IPS-18a (cell line): ENCODE data around the gene PRKG1.

ENCODE experiments used
- H3K27ac ChIP-seq: one replicate; pipeline ENCODE4 v1.5.1; 2013; ENCODE audit warnings: low read length
- H3K27me3 ChIP-seq: one replicate; pipeline ENCODE4 v1.6.1; 2013; ENCODE audit warnings: mild to moderate bottlenecking, low read length; ENCODE audit not compliant: control insufficient read depth, insufficient read depth
- H3K36me3 ChIP-seq: one replicate; pipeline ENCODE4 v1.6.1; 2013; ENCODE audit warnings: low read depth, low read length; ENCODE audit not compliant: control insufficient read depth
- H3K4me1 ChIP-seq: one replicate; pipeline ENCODE4 v1.6.1; 2013; ENCODE audit warnings: low read depth, low read length; ENCODE audit not compliant: control insufficient read depth
- H3K4me3 ChIP-seq: one replicate; pipeline ENCODE4 v1.5.1; 2013; ENCODE audit warnings: low read length
- H3K9ac ChIP-seq: one replicate; pipeline ENCODE4 v1.6.1; 2013; ENCODE audit warnings: mild to moderate bottlenecking, low read length, moderate library complexity
- H3K9me3 ChIP-seq: one replicate; pipeline ENCODE4 v1.6.1; 2013; ENCODE audit warnings: low read depth, low read length; ENCODE audit not compliant: control insufficient read depth

Gene PRKG1

DNA sequence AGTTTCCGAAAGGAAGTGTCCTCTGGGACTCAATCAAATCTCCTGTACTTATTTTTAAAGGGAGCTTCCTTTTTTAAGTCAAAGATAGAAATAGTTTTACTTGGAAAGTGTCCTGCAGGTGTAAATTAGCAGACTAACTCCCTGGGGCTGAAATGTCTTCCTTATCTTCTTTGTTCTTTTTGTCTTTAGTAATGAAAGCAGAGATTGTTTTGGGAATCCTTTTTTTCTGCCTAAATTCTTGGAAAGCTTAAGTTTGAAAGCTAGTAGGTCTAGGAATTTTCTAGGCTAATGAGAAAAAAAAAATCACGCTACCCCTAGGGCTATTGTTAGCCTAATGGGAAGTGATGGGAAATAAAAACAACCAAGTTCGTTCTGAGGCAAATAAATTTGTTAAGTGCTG, 764.2 kb downstream of the PRKG1 start:
- Histone ChIP-seq H3K36me3 (no peaks in the 10 kb centered on the region), H3K9me3 (no peaks in the 10 kb centered on the region), H3K27ac (no peak overlapping the region), H3K4me3 (peak overlapping the region; percentile 12), H3K9ac (peak overlapping the region; percentile 20), H3K4me1 (peaks cover 18% of the 10 kb centered on the region), H3K27me3 (no peaks in the 10 kb centered on the region)

DNA sequence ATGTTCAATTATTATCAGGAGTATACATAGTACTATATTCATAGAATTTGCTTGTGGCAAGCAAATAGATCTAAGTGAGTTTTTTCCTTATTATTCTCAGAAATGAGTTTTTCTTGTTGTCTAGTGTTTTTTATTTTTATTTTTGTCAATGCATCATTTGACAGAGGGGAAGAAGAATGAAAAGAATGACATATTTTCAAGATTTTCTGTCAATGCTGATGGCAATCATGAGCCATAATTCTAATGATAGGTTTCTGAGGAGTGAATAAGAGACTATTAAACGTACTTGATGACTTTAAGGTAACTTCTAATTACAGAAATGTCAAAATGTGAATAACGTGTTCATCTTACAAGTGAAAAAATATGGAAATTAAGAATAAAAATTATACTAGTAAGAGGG, 769.7 kb downstream of the PRKG1 start:
- Histone ChIP-seq H3K9ac (no peak overlapping the region), H3K27ac (no peak overlapping the region), H3K4me3 (no peak overlapping the region), H3K4me1 (peaks cover 18% of the 10 kb centered on the region), H3K36me3 (no peaks in the 10 kb centered on the region), H3K27me3 (no peaks in the 10 kb centered on the region), H3K9me3 (no peaks in the 10 kb centered on the region)

GRCh38 chr10:51846856-51847506, 772.7 kb downstream of the PRKG1 start:
- Histone ChIP-seq H3K9me3 (no peaks in the 10 kb centered on the region), H3K4me1 (peaks cover 15% of the 10 kb centered on the region), H3K36me3 (no peaks in the 10 kb centered on the region), H3K27me3 (no peaks in the 10 kb centered on the region), H3K4me3 (no peak overlapping the region), H3K9ac (no peak overlapping the region), H3K27ac (no peak overlapping the region)

DNA sequence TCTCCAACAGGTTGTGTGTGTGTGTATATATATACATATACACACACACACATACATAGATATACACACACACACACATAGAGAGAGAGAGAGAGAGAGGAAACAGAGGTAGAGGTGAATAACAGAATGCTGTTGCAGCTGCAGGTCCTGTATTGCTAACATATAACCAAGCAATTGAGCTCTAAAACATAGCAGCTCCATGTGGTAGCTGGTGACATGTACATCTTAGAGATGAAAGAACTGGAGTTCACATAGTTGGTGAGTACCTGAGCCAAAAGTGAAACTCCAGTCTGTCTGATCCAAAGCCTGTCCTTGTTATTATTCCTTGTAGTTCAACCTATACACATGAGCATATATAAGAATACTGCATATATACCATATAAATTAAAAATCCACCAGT, 778.0 kb downstream of the PRKG1 start:
- no peak overlapping the region for H3K27ac ChIP-seq
- peaks cover 3% of the 10 kb centered on the region for H3K9me3 ChIP-seq
- H3K4me1 ChIP-seq: peaks cover 10% of the 10 kb centered on the region
- H3K27me3 ChIP-seq: peaks cover 23% of the 10 kb centered on the region
- H3K36me3 ChIP-seq: no peaks in the 10 kb centered on the region
- no peak overlapping the region for H3K9ac ChIP-seq
- no peak overlapping the region for H3K4me3 ChIP-seq

DNA sequence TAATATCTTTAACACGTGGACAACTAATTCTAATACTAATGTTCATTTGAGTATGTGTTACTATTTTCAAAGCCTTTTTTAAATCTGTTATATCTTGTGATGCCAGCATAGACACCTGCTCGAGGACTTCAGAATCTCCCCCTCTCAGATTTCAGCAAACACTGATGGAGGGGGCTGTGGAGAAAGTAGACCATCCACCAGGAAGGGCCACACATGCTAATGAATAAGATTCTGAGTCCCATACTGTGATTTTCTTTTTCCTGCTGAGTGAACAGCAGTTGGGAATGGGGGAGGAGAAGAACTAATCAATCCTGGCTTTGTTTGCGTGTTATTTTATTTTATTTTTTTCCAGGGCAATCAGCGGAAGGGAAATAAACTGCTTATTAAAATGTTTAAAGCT, 783.0 kb downstream of the PRKG1 start:
- Histone ChIP-seq H3K9me3 (peaks cover 3% of the 10 kb centered on the region), H3K9ac (no peak overlapping the region), H3K4me3 (peak overlapping the region; percentile 37), H3K4me1 (peaks cover 17% of the 10 kb centered on the region), H3K36me3 (no peaks in the 10 kb centered on the region), H3K27me3 (peaks cover 49% of the 10 kb centered on the region), H3K27ac (no peak overlapping the region)

GRCh38 chr10:51860257-51860656, 786.0 kb downstream of the PRKG1 start:
- Histone ChIP-seq H3K4me1 (peaks cover 17% of the 10 kb centered on the region), H3K9me3 (peaks cover 3% of the 10 kb centered on the region), H3K27ac (no peak overlapping the region), H3K36me3 (no peaks in the 10 kb centered on the region), H3K27me3 (peaks cover 46% of the 10 kb centered on the region), H3K4me3 (no peak overlapping the region), H3K9ac (no peak overlapping the region)

DNA sequence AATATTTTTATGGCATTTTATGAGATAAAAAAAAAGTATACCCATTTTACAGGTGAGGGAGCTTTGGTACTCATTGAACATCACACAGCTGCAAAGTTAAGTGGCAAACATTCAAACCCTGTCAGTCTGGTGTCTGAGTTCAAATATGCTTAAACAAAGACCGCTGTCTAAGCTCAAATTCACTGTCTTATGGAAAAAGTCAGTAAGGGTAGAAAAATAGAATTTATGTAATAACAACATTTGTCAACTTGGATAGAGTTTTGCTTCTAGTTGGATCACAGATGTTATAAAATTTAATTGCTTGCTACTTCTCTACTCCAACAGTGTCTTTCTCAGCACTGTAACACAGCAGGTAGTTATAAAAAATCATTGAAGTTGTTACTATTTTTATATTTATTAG, 786.8 kb downstream of the PRKG1 start:
- H3K4me1 ChIP-seq: peaks cover 17% of the 10 kb centered on the region
- H3K36me3 ChIP-seq: no peaks in the 10 kb centered on the region
- H3K27me3 ChIP-seq: peaks cover 38% of the 10 kb centered on the region
- H3K27ac ChIP-seq: no peak overlapping the region
- no peak overlapping the region for H3K4me3 ChIP-seq
- H3K9me3 ChIP-seq: peaks cover 3% of the 10 kb centered on the region
- H3K9ac ChIP-seq: no peak overlapping the region

- H3K4me1 ChIP-seq: peaks cover 17% of the 10 kb centered on the region
- peaks cover 31% of the 10 kb centered on the region for H3K27me3 ChIP-seq
- H3K9me3 ChIP-seq: no peaks in the 10 kb centered on the region
These were observed 787.4 kb downstream of the PRKG1 start for GRCh38 chr10:51861731-51862130.

GRCh38 chr10:51862149-51862548, 787.9 kb downstream of the PRKG1 start:
- Histone ChIP-seq H3K4me3 (no peak overlapping the region), H3K9me3 (no peaks in the 10 kb centered on the region), H3K36me3 (no peaks in the 10 kb centered on the region), H3K9ac (no peak overlapping the region), H3K4me1 (peaks cover 14% of the 10 kb centered on the region), H3K27me3 (peaks cover 27% of the 10 kb centered on the region), H3K27ac (no peak overlapping the region)

More at GRCh38 chr10:51861731-51862130, 787.4 kb downstream of the PRKG1 start:
- Histone ChIP-seq H3K4me3 (no peak overlapping the region), H3K9ac (no peak overlapping the region), H3K27ac (no peak overlapping the region), H3K36me3 (no peaks in the 10 kb centered on the region)

DNA sequence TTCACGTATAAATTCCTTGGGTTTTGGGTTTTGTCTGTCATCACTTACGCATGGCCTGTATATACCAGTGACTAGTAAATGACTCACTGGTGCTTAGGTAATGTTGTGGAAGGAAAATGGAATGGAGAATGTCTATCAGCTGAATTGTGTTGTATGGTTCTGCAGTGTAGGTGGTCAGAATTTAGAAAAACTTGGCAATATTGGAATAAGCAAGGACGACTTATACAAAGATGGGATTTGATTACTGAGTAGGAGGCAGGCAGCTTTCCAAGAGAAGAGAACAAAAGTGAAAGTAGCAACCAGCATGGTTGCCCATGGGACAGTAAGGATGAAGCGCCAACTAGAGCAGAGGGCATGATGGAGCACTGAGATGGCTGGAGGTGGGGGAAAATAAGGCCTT, 793.7 kb downstream of the PRKG1 start:
- H3K27me3 ChIP-seq: no peaks in the 10 kb centered on the region
- no peak overlapping the region for H3K9ac ChIP-seq
- H3K27ac ChIP-seq: no peak overlapping the region
- no peaks in the 10 kb centered on the region for H3K36me3 ChIP-seq
- H3K9me3 ChIP-seq: no peaks in the 10 kb centered on the region
- H3K4me3 ChIP-seq: no peak overlapping the region
- H3K4me1 ChIP-seq: no peaks in the 10 kb centered on the region

DNA sequence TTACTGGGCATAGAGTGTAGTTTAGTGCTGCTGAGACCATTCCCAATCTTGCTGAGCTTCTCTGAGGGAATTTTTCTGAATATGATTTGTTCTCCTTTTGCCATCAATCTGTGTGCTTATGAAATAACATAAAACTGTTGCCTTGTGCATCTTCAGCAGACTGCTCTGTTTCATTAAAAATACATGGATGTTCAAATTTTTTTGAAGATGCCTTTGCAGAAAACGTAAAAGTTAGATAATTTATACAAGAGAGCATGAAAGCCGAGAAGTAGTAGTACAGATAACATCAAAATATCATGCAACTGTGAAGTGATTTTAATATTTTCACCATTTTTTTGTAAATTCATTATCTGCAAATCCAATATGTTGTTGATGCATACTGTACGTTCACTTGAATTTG, 799.8 kb downstream of the PRKG1 start:
- Histone ChIP-seq H3K9me3 (no peaks in the 10 kb centered on the region), H3K9ac (no peak overlapping the region), H3K4me1 (peaks cover 10% of the 10 kb centered on the region), H3K27me3 (no peaks in the 10 kb centered on the region), H3K4me3 (no peak overlapping the region), H3K36me3 (no peaks in the 10 kb centered on the region), H3K27ac (no peak overlapping the region)

DNA sequence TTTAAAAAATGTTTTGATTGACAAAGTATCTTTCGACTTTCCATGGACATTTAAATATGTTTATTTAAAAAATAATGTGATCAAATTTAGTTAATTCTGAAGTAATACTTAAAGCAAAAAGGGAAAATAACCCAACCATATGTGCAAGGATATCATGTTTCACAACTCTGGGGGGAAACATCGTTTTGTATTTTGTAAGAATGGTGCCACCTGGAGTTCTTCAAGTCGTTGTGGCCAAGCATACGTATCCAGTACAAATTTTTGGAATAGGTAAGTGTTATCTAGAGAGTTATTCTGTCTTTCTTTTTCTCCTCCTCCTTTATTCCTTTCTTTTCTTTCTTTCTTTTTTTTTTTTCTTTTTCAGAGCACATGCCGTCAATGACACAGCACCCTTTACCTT, 801.3 kb downstream of the PRKG1 start:
- Histone ChIP-seq H3K9me3 (no peaks in the 10 kb centered on the region), H3K27me3 (no peaks in the 10 kb centered on the region), H3K4me3 (no peak overlapping the region), H3K4me1 (peaks cover 10% of the 10 kb centered on the region), H3K27ac (no peak overlapping the region), H3K9ac (no peak overlapping the region), H3K36me3 (no peaks in the 10 kb centered on the region)
